HEK293T (cell line): Measurements from ENCODE around the gene STRN3.

ENCODE experiments used
- ARNT ChIP-seq: fragments of 450-650 bp; IDR thresholded peaks from 2 replicates; pipeline ENCODE4 v1.6.1; 2017; ENCODE audit warnings: mild to moderate bottlenecking
- BHLHE40 ChIP-seq: fragments of 450-650 bp; IDR thresholded peaks from 2 replicates; pipeline ENCODE4 v1.6.1; 2016; ENCODE audit warnings: mild to moderate bottlenecking, moderate library complexity, borderline replicate concordance
- ELF4 ChIP-seq: fragments of 450-650 bp; IDR thresholded peaks from 2 replicates; pipeline ENCODE4 v1.6.1; 2017; ENCODE audit warnings: antibody characterized with exemption
- FOXA1 ChIP-seq: fragments of 450-650 bp; IDR thresholded peaks from 2 replicates; pipeline ENCODE4 v1.6.1; 2016; ENCODE audit warnings: mild to moderate bottlenecking
- FOXM1 ChIP-seq: fragments of 450-650 bp; IDR thresholded peaks from 2 replicates; pipeline ENCODE4 v1.6.1; 2017; ENCODE audit warnings: mild to moderate bottlenecking, borderline replicate concordance
- HDGF ChIP-seq: fragments of 450-650 bp; IDR thresholded peaks from 2 replicates; pipeline ENCODE4 v1.6.1; 2017; ENCODE audit warnings: antibody characterized with exemption, borderline replicate concordance
- L3MBTL2 ChIP-seq: fragments of 450-650 bp; conservative IDR thresholded peaks from 2 replicates; pipeline ENCODE4 v1.6.1; 2016; ENCODE audit warnings: mild to moderate bottlenecking
- LEF1 ChIP-seq: fragments of 450-650 bp; IDR thresholded peaks from 2 replicates; pipeline ENCODE4 v1.6.1; 2017; ENCODE audit warnings: mild to moderate bottlenecking, borderline replicate concordance
- NFRKB ChIP-seq: fragments of 450-650 bp; IDR thresholded peaks from 2 replicates; pipeline ENCODE4 v1.6.1; 2016; ENCODE audit warnings: mild to moderate bottlenecking, moderate library complexity
- SP1 ChIP-seq: fragments of 450-650 bp; IDR thresholded peaks from 2 replicates; pipeline ENCODE4 v1.6.1; 2017
- SUZ12 ChIP-seq: fragments of 450-650 bp; IDR thresholded peaks from 2 replicates; pipeline ENCODE4 v1.6.1; 2016; ENCODE audit warnings: mild to moderate bottlenecking

DNA sequence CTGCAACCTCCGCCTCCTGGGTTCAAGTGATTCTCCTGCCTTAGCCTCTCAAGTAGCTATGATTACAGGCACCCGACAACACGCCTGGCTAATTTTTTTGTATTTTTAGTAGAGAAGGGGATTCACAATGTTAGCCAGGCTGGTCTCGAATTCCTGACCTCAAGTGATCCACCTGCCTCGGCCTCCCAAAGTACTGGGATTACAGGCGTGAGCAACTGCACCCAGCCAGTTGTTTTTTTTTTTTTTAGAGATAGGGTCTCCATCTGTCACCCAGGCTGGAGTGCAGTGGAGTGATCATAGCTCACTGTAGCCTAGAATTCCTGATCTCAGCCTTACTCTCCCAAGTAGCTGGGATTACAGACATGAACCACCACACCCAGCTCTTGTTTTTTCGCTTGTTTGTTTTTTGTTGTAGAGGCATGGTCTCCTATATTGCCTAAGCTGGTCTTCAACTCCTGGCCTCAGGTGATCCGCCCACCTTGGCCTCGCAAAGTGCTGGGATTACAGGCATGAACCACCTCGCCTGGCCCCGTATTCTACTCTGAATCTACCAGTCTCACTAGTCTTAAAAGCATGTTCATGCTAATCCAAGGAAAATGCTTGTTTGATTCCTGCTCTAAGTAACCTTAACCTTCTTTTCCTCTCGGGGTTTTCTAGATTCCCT is 31.7 kb upstream of the STRN3 start:
- no peak for TF ChIP-seq SP1
- TF ChIP-seq NFRKB = no peak
- no peak for TF ChIP-seq BHLHE40
- no peak for TF ChIP-seq ARNT
- no peak for TF ChIP-seq SUZ12
- no peak for TF ChIP-seq FOXM1
- TF ChIP-seq LEF1 = no peak
- TF ChIP-seq L3MBTL2 = no peak
- no peak for TF ChIP-seq HDGF
- no peak for TF ChIP-seq ELF4
- TF ChIP-seq FOXA1 = no peak
